Endodermal cell (in vitro differentiated cells): Measurements from ENCODE around the gene MISP. TPM values are rescaled to one million over a fixed set of nuclear protein-coding genes. Genes with fewer than 3 reads are reported as not detected.

ENCODE experiments used
- DNase-seq: peaks from one replicate; pipeline ENCODE4 v3.0.0-alpha.2; 2017
- H3K27ac ChIP-seq: 2 replicates; pipeline ENCODE4 v1.5.1; 2013; ENCODE audit warnings: mild to moderate bottlenecking, low read depth, low read length, moderate library complexity
- H3K27me3 ChIP-seq: 2 replicates; pipeline ENCODE4 v1.6.1; 2013; ENCODE audit warnings: mild to moderate bottlenecking, low read length, moderate library complexity; ENCODE audit not compliant: insufficient read depth, control insufficient read depth, poor library complexity, severe bottlenecking
- H3K36me3 ChIP-seq: 2 replicates; pipeline ENCODE4 v1.7.0; 2013; ENCODE audit warnings: mild to moderate bottlenecking, low read length, moderate library complexity; ENCODE audit not compliant: control insufficient read depth, insufficient read depth
- H3K4me1 ChIP-seq: one replicate; pipeline ENCODE4 v1.7.0; 2013; ENCODE audit warnings: low read length; ENCODE audit not compliant: control insufficient read depth, insufficient read depth
- H3K4me3 ChIP-seq: 2 replicates; pipeline ENCODE4 v1.5.1; 2013; ENCODE audit warnings: mild to moderate bottlenecking, low read length, moderate library complexity
- H3K9ac ChIP-seq: 2 replicates; pipeline ENCODE4 v1.6.1; 2013; ENCODE audit warnings: mild to moderate bottlenecking, low read length, moderate library complexity; ENCODE audit not compliant: poor library complexity, severe bottlenecking; ENCODE audit errors: extremely low read depth
- H3K9me3 ChIP-seq: 2 replicates; pipeline ENCODE4 v1.6.1; 2013; ENCODE audit warnings: mild to moderate bottlenecking, low read length, moderate library complexity; ENCODE audit not compliant: control insufficient read depth
- H3K27ac Mint-ChIP-seq: 2 replicates; pipeline ENCODE4 v1.8.0; 2020; ENCODE audit warnings: mixed read lengths
- H3K27me3 Mint-ChIP-seq: 2 replicates; pipeline ENCODE4 v1.8.0; 2021; ENCODE audit warnings: mild to moderate bottlenecking, mixed read lengths; ENCODE audit not compliant: insufficient read depth
- H3K36me3 Mint-ChIP-seq: 2 replicates; pipeline ENCODE4 v1.8.0; 2020; ENCODE audit warnings: low read depth, mixed read lengths
- H3K4me1 Mint-ChIP-seq: 2 replicates; pipeline ENCODE4 v1.8.0; 2020; ENCODE audit warnings: mixed read lengths
- H3K4me3 Mint-ChIP-seq: 2 replicates; pipeline ENCODE4 v1.8.0; 2020; ENCODE audit warnings: mild to moderate bottlenecking, moderate library complexity, mixed read lengths
- H3K9me3 Mint-ChIP-seq: 2 replicates; pipeline ENCODE4 v1.8.0; 2020; ENCODE audit warnings: mild to moderate bottlenecking, mixed read lengths
- WGBS, 2 experiments: methylation state at CpG; one replicate each; pipeline versions ENCODE4 v1.1.5 to v1.1.7; 2013; ENCODE audit warnings: missing lambda C conversion rate in 2 of 2, mixed read lengths in 1 of 2; ENCODE audit not compliant: insufficient coverage in 1 of 2, insufficient read length in 1 of 2; 5-methylcytosine and 5-hydroxymethylcytosine counted together
- total RNA-seq, 2 donors: library from RNA; stranded (reverse); fragmentation: NEBNext Ultra II Directional in 1 of 2; extraction: Animal tissue kit (Norgen Biotek cat#: 25700) in 1 of 2; gene quantifications; 2 replicates in 1 of 2; 3 replicates in 1 of 2; pipeline ENCODE4 v1.2.1, GENCODE V29; 2021
- TF ChIP-seq, protein P1 (sequence below): fragments of 200-600 bp; sonication (generic); conservative IDR thresholded peaks from 2 replicates; pipeline ENCODE4 v1.5.0; 2021; ENCODE audit warnings: antibody characterized with exemption, mild to moderate bottlenecking

Gene MISP
- total RNA-seq, 2 donors from 2014 or later: 0.11 TPM; not detected in 1

DNA sequence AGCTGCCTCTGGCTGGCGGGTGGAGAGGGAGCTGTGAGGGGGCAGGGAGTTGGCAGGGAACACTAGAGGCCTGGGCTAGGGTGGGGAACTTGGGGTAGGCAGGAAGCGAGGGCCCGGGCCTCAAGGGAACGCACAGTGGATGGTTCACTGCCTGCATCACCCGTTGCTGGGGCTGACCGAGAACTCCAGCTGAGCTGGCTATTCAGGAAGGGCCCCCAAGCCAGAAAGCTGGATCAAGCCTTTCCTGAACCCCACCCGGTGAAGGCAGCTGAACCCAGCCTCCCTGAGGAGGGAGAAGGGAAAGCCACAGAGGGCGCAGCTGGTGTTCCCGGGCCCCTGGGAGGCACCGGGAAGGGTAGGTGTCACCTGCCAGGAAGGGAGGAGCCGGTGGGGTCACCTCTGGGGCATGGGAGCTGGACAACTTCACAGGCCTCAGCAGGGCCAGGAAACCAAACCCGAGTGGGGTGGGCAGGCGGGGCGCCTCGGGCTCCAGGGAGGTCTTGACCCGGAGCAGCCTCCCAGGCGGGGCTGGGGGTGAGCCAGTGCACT is 28.3 kb upstream of the MISP start:
- peaks cover 1% of the 10 kb centered on the region for H3K4me1 Mint-ChIP-seq
- WGBS, 2 experiments: 93 to 97% methylated on average over 13 to 17 of the region's 17 CpGs
- no peak overlapping the region for H3K27ac Mint-ChIP-seq
- no peak overlapping the region for H3K4me3 Mint-ChIP-seq
- no peaks in the 10 kb centered on the region for H3K4me1 ChIP-seq
- no peak for DNase-seq
- no peaks in the 10 kb centered on the region for H3K9me3 Mint-ChIP-seq
- H3K9me3 ChIP-seq: no peaks in the 10 kb centered on the region
- no peaks in the 10 kb centered on the region for H3K36me3 ChIP-seq
- H3K27me3 Mint-ChIP-seq: no peaks in the 10 kb centered on the region
- no peak overlapping the region for H3K4me3 ChIP-seq
- H3K27ac ChIP-seq: no peak overlapping the region
- H3K36me3 Mint-ChIP-seq: peaks cover 8% of the 10 kb centered on the region
- TF ChIP-seq, protein P1, sequence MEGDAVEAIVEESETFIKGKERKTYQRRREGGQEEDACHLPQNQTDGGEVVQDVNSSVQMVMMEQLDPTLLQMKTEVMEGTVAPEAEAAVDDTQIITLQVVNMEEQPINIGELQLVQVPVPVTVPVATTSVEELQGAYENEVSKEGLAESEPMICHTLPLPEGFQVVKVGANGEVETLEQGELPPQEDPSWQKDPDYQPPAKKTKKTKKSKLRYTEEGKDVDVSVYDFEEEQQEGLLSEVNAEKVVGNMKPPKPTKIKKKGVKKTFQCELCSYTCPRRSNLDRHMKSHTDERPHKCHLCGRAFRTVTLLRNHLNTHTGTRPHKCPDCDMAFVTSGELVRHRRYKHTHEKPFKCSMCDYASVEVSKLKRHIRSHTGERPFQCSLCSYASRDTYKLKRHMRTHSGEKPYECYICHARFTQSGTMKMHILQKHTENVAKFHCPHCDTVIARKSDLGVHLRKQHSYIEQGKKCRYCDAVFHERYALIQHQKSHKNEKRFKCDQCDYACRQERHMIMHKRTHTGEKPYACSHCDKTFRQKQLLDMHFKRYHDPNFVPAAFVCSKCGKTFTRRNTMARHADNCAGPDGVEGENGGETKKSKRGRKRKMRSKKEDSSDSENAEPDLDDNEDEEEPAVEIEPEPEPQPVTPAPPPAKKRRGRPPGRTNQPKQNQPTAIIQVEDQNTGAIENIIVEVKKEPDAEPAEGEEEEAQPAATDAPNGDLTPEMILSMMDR: no peak
- no peak overlapping the region for H3K9ac ChIP-seq
- no peaks in the 10 kb centered on the region for H3K27me3 ChIP-seq

GRCh38 chr19:723247-723646 is 27.7 kb upstream of the MISP start:
- TF ChIP-seq, protein P1: no peak
- Histone ChIP-seq H3K9ac (no peak overlapping the region), H3K4me1 (no peaks in the 10 kb centered on the region), H3K36me3 (no peaks in the 10 kb centered on the region), H3K9me3 (no peaks in the 10 kb centered on the region), H3K27me3 (no peaks in the 10 kb centered on the region), H3K27ac (no peak overlapping the region), H3K4me3 (no peak overlapping the region)
- H3K36me3 Mint-ChIP-seq: peaks cover 9% of the 10 kb centered on the region
- WGBS, 2 experiments: 96 to 99% methylated on average over 8 to 13 of the region's 13 CpGs
- no peaks in the 10 kb centered on the region for H3K9me3 Mint-ChIP-seq
- H3K4me3 Mint-ChIP-seq: no peak overlapping the region
- no peak overlapping the region for H3K27ac Mint-ChIP-seq
- DNase-seq: no peak
- no peaks in the 10 kb centered on the region for H3K27me3 Mint-ChIP-seq
- H3K4me1 Mint-ChIP-seq: no peaks in the 10 kb centered on the region

DNA sequence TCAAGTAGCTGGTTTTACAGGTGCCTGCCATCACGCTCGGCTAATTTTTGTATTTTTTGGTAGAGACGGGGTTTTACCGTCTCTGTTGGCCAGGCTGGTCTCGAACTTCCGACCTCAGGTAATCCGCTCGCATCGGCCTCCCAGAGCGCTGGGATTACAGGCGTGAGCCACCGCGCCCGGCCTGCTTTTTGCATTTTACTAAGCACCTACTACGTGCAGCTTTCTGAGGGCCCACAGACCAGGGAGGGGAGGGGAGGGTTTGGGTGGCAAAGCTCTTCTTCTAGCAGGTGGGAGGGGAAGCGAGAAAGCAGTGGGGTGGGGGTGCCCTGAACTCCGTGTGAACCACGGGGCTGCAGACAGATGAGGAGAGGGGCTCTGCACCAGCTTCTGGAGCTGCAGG is 27.2 kb upstream of the MISP start:
- Histone ChIP-seq H3K4me3 (no peak overlapping the region), H3K36me3 (no peaks in the 10 kb centered on the region), H3K27ac (no peak overlapping the region), H3K4me1 (no peaks in the 10 kb centered on the region), H3K9ac (no peak overlapping the region), H3K9me3 (no peaks in the 10 kb centered on the region), H3K27me3 (no peaks in the 10 kb centered on the region)
- 96% methylated on average over 15 to 18 of the region's 18 CpGs for WGBS, 2 experiments
- Mint-ChIP-seq H3K4me3 (no peak overlapping the region), H3K9me3 (no peaks in the 10 kb centered on the region), H3K4me1 (no peaks in the 10 kb centered on the region), H3K27me3 (no peaks in the 10 kb centered on the region), H3K27ac (no peak overlapping the region), H3K36me3 (peaks cover 9% of the 10 kb centered on the region)
- TF ChIP-seq, protein P1: no peak
- DNase-seq: no peak
